Endothelial cell of umbilical vein (primary cell): ENCODE measurements around the gene CFD.

Experiments
- CTCF ChIP-seq, 2 donors: IDR thresholded peaks; 1 replicate in 1 of 2; 2 replicates in 1 of 2; pipeline ENCODE4 v1.5.1; 2011; ENCODE audit warnings: low read length in 2 of 2, mild to moderate bottlenecking in 2 of 2, moderate library complexity in 2 of 2, control low read depth in 1 of 2, inconsistent platforms in 1 of 2, low read depth in 1 of 2; ENCODE audit not compliant: insufficient read depth in 1 of 2; ENCODE audit errors: extremely low read depth in 1 of 2
- EZH2 ChIP-seq: IDR thresholded peaks from 2 replicates; pipeline ENCODE4 v1.6.1; 2012; ENCODE audit warnings: borderline replicate concordance, low read depth, mild to moderate bottlenecking, moderate library complexity, low read length, inconsistent platforms; ENCODE audit not compliant: severe bottlenecking
- GATA2 ChIP-seq: IDR thresholded peaks from 2 replicates; pipeline ENCODE4 v1.7.0; 2011; ENCODE audit warnings: low read depth, mild to moderate bottlenecking, moderate library complexity, mixed read lengths, low read length; ENCODE audit not compliant: insufficient read length, insufficient read depth
- MAX ChIP-seq: IDR thresholded peaks from 2 replicates; pipeline ENCODE4 v1.6.1; 2011; ENCODE audit not compliant: insufficient read depth, insufficient read length
- POLR2A ChIP-seq: IDR thresholded peaks from 2 replicates; pipeline ENCODE4 v1.6.1; 2012; ENCODE audit warnings: low read depth, mild to moderate bottlenecking, control low read depth, low read length
- POLR2AphosphoS5 ChIP-seq: IDR thresholded peaks from 2 replicates; pipeline ENCODE4 v1.6.1; 2012; ENCODE audit warnings: low read depth, mild to moderate bottlenecking, control low read depth, low read length, moderate library complexity; ENCODE audit not compliant: insufficient read depth

GRCh38 chr19:827710-828321 lies 31.6 kb upstream of the CFD start, which contains the start of gene AZU1:
- no peak for TF ChIP-seq CTCF (IDR thresholded peaks at IDR 0.05; ENCODE audit: extremely low read depth in 1 of 2, insufficient read depth in 1 of 2, low read depth in 1 of 2, low read length in 2 of 2)
- no peak for TF ChIP-seq POLR2A
- no peak for TF ChIP-seq MAX
- no peak for TF ChIP-seq POLR2AphosphoS5
- TF ChIP-seq GATA2: no peak
- no peak for TF ChIP-seq EZH2
